LoVo (cell line): ENCODE measurements around the gene VGLL1.
A peak's percentile ranks its signal among the peaks of the same experiment; 100 is the strongest.

Source experiments
- DNase-seq: peaks from one replicate; pipeline ENCODE4 v3.0.0-alpha.2; 2016; ENCODE audit warnings: low spot score

The VGLL1 gene

GRCh38 chrX:136531951-136532350 is at the start of gene VGLL1:
VGLL1 (plus strand) TSS chrX:136532215; CDS start chrX:136536021, 3,806 bp downstream.
- DNase-seq = no peak

DNA sequence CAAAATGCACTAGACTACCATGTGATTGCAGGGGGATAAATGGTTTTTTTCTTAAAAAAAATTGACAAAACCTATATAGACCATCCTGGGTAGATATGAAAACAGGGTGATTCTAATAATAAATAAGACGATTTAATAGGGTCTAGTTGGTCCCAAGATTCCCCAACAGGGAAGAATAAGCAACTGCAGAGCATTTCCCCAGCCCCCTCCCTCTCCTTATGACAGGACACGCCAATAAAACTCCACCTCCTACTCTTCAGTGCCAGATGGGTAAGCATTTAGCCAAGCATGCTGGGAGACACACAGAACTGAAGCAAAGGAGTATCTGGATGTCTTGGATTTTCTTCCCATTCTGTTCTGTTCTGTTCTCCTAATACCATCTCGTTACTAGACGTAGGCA is 44.4 kb upstream of the VGLL1 start, which contains the start of gene BRS3:
Gene BRS3, plus strand, starts transcription at position 301 of the 400 bp plus-strand sequence. CDS start 168 bp downstream, outside the sequence.
- DNase-seq = no peak

DNA sequence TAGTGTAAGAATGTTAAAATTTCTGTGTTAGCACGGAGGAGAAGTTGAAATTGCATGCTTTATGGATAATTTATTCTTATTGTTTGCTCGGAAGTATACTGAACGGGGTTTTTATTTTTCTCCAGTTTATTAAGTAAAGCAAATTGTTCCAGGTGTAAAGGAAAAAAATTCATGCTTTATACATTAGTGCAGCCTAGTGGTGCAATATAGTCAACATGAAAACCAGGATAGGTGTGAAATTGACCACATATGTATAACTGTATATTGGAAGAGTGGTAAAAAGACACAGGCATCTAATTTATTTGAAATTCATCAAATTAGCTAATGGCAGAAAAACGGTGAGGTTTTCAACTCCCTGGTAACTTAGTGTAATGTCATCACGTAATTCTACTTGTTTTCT is 43.3 kb upstream of the VGLL1 start:
- DNase-seq = no peak

DNA sequence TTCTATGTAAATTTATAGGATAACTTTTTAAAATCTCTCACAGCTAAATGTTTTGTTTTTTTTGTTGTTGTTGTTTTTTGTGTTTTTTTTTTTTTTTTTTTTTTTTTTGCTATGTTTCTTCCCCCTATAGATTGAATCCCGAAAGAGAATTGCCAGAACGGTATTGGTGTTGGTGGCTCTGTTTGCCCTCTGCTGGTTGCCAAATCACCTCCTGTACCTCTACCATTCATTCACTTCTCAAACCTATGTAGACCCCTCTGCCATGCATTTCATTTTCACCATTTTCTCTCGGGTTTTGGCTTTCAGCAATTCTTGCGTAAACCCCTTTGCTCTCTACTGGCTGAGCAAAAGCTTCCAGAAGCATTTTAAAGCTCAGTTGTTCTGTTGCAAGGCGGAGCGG is 40.2 kb upstream of the VGLL1 start:
- DNase-seq = no peak

- no peak for DNase-seq
These were observed 39.0 kb upstream of the VGLL1 start for GRCh38 chrX:136493011-136493410.

- DNase-seq = no peak
These were observed 37.0 kb upstream of the VGLL1 start for GRCh38 chrX:136495043-136495442.

DNA sequence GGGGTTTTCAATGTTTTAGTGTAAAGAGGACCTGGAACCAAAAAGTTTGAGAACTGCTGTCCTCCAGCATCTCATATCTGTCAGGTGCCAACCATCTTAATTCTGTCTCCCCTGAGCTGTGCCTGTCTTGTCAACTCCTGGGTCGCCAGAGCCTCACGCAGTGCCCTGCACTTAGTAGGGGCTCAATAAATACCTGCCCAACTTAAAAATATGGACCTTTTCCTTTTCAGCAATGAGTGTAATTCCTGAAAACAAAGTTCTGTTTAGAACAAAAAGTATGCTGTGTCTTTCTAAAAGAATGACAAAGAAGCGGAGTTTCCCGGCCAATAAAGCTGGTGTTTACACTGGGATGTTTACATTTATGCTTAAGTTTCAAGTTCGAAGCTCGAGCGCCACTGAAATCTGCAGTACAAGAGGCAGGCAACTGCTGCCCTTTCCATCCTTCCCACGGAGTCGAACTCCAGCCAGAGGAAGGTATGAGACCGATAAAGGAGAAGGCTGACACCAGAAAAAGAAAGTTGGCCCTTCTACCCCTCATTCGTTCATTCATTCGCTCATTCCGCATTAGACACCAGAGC is 35.7 kb upstream of the VGLL1 start:
- DNase-seq = no peak

- DNase-seq = peak; percentile 73
These were observed 35.1 kb upstream of the VGLL1 start for GRCh38 chrX:136496764-136497555.

- DNase-seq = no peak
These were observed 34.4 kb upstream of the VGLL1 start, which contains the start of gene HTATSF1 for GRCh38 chrX:136497556-136498052. HTATSF1 (plus strand) TSS chrX:136497592; CDS start chrX:136497685, 93 bp downstream.

DNA sequence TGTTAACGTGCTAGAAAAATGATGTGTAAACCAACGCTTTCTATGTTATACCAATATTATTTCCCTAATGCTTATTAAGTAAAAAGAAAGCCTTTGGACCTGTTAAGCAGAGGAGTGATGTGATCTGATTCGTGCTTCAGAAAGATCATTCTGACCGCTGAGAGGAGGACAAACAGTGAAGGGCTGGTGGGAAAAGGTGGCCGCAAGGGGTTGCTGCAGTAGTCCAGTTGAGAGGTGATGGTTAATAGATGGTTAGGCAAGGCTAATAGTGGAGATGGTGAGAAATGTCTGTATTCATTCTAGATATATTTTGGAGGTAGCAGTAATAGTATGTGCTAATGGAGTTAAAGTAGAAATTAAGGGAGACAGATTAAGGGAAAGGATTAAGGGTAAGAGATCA is 12.9 kb upstream of the VGLL1 start:
- no peak for DNase-seq

- no peak for DNase-seq
These were observed 8.2 kb upstream of the VGLL1 start for GRCh38 chrX:136523770-136524169.

- peak; percentile 53 for DNase-seq
These were observed 6.0 kb upstream of the VGLL1 start for GRCh38 chrX:136525738-136526606.

GRCh38 chrX:136528645-136529315 is 3.2 kb upstream of the VGLL1 start:
- DNase-seq = no peak

GRCh38 chrX:136529795-136530194 is 2.2 kb upstream of the VGLL1 start:
- DNase-seq = no peak

DNA sequence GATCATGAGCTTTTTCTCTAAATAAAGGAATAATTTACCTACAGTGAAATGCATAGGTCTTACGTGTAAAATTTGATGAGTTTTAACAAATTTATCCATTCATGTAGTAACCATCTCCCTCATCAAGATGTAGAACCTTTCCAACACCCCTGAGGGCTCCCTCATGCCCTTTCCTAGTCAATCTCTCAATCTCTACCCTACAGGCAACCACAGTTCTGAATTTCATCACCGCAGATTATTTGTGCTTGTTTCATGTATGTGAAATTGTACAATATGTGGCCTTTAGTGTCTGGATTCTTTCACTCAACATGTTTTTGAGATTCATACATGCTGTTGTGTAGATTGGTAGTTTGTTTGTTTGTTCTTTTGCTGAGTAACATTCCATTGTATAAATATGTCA is 2.1 kb downstream of the VGLL1 start:
- DNase-seq = no peak

DNA sequence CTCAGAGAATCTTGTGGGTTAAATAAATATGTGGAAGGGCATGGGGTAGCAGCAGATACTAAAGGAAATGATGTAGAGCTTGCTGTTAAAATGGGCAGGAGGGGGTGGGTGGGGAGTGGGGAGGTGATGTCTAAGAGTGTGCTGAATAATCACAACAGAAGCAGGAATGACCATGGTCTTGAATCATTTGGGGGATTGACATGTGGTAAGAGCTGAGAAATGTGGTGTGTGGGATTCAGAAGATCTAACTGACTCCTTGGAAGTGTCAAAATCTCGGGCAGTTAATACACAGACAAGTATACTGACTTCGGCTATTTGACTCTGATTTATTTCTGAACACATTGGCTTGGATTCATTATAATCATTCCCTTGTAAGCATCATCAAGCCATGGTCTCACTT is 6.8 kb downstream of the VGLL1 start:
- DNase-seq = no peak

GRCh38 chrX:136540226-136540625 is 8.2 kb downstream of the VGLL1 start:
- no peak for DNase-seq

GRCh38 chrX:136541294-136541693 is 9.3 kb downstream of the VGLL1 start:
- DNase-seq = no peak

- DNase-seq = no peak
These were observed 10.3 kb downstream of the VGLL1 start for GRCh38 chrX:136542281-136542680.

- DNase-seq = no peak
These were observed 14.4 kb downstream of the VGLL1 start for GRCh38 chrX:136546371-136546781.

DNA sequence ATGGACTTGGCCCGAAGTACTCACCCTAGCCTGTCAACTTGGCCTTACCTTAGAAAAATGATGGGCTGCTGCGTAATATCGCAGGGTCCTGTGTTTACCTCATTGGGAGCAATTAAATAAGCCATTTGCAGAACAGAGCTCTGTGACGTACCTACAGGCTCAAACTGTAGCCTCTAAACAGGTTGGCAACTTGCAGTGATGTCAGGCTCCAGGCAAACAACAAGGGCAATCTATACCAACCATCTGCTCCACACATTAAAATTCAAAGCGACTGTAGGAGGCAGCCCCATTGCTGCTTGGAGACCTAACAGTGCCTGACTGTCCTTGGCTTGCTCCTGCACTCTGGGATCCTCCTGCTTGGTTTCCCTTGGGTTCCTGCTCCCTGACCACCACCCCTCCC is 17.2 kb downstream of the VGLL1 start:
- DNase-seq = no peak

- DNase-seq = no peak
These were observed 19.4 kb downstream of the VGLL1 start for GRCh38 chrX:136551410-136551809.
